Measurements from ENCODE around the gene SLC27A3. TPM values are rescaled to one million over a fixed set of nuclear protein-coding genes. Genes with fewer than 3 reads are reported as not detected.

Gene SLC27A3
- polyA plus RNA-seq, 1 donor from 2014 or later, result 30.6 TPM

DNA sequence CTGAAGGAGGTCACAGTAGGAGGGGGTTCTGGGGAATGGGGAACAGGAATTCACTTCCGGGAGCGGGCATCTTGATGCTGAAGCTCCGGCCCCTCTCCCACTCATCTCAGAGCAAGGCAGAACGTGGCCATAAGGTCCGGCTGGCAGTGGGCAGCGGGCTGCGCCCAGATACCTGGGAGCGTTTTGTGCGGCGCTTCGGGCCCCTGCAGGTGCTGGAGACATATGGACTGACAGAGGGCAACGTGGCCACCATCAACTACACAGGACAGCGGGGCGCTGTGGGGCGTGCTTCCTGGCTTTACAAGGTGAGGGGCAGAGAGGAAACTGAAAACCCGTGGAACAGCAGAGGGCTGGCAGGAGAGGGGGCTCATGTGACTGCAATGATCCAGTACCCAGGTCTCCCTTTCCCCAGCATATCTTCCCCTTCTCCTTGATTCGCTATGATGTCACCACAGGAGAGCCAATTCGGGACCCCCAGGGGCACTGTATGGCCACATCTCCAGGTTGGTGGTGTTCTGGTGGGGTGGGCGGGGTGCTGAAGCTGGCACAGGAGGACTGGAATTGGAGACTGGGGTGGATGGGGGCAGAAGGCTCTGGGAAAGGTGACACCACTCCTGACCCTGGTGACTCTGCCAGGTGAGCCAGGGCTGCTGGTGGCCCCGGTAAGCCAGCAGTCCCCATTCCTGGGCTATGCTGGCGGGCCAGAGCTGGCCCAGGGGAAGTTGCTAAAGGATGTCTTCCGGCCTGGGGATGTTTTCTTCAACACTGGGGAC is 3.0 kb downstream of the SLC27A3 start:
- TF ChIP-seq TAF1 (IDR thresholded peaks at IDR 0.05; ENCODE audit: low read depth) (no peak), RAD21 (conservative IDR thresholded peaks at IDR 0.05) (no peak), SMC3 (conservative IDR thresholded peaks at IDR 0.05; ENCODE audit: poor library complexity) (no peak)
- TF ChIP-seq, protein P1, sequence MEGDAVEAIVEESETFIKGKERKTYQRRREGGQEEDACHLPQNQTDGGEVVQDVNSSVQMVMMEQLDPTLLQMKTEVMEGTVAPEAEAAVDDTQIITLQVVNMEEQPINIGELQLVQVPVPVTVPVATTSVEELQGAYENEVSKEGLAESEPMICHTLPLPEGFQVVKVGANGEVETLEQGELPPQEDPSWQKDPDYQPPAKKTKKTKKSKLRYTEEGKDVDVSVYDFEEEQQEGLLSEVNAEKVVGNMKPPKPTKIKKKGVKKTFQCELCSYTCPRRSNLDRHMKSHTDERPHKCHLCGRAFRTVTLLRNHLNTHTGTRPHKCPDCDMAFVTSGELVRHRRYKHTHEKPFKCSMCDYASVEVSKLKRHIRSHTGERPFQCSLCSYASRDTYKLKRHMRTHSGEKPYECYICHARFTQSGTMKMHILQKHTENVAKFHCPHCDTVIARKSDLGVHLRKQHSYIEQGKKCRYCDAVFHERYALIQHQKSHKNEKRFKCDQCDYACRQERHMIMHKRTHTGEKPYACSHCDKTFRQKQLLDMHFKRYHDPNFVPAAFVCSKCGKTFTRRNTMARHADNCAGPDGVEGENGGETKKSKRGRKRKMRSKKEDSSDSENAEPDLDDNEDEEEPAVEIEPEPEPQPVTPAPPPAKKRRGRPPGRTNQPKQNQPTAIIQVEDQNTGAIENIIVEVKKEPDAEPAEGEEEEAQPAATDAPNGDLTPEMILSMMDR (IDR thresholded peaks at IDR 0.05; ENCODE audit: poor library complexity, severe bottlenecking), result no peak
- no peaks in the 10 kb centered on the region for H3K36me3 ChIP-seq (ENCODE audit: insufficient read depth, low read length)
- H4K20me1 ChIP-seq (ENCODE audit: insufficient read depth), result no peaks in the 10 kb centered on the region
- no peaks in the 10 kb centered on the region for H3K79me2 ChIP-seq (replicated peaks; ENCODE audit: insufficient read depth, low read length)
- H3K9me2 ChIP-seq (ENCODE audit: insufficient read depth, low read length), result no peaks in the 10 kb centered on the region
- no peaks in the 10 kb centered on the region for H3K27me3 ChIP-seq (ENCODE audit: insufficient read depth, low read depth, low read length)
- H2AFZ ChIP-seq (ENCODE audit: low read depth, low read length), result no peak overlapping the region
- H3K4me2 ChIP-seq (ENCODE audit: low read length), result no peak overlapping the region
- H3K4me3 ChIP-seq (ENCODE audit: low read length), result no peak overlapping the region
- H3K27ac ChIP-seq (ENCODE audit: low read length), result no peak overlapping the region
- no peaks in the 10 kb centered on the region for H3K9me3 ChIP-seq (ENCODE audit: low read length)
- no peak overlapping the region for H3K9ac ChIP-seq (ENCODE audit: low read length)
- no peaks in the 10 kb centered on the region for H3F3A ChIP-seq (ENCODE audit: insufficient read depth, low read length, poor library complexity, severe bottlenecking)

DNA sequence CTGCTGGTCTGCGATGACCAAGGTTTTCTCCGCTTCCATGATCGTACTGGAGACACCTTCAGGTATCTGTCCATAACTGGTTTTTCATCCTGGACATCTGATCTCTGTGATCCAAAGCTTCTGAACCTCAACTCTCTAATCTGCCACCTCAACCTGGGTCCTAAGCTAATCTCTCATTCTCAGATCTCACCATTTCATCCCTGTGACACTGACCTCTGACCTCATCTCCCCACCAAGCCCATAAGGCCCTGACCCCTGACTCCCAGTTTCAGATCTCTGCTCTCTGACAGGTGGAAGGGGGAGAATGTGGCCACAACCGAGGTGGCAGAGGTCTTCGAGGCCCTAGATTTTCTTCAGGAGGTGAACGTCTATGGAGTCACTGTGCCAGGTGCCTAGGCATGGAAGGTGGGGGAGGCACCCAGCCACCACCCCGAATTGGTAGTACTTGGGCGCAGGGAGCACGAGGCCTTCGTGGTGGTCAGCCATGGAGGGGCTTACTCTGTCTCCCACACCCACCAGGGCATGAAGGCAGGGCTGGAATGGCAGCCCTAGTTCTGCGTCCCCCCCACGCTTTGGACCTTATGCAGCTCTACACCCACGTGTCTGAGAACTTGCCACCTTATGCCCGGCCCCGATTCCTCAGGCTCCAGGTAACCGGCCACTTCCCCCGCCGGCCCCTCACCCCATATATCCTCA is 3.8 kb downstream of the SLC27A3 start:
- Histone ChIP-seq H3K79me2 (replicated peaks; ENCODE audit: insufficient read depth, low read length) (no peaks in the 10 kb centered on the region), H3F3A (ENCODE audit: insufficient read depth, low read length, poor library complexity, severe bottlenecking) (no peaks in the 10 kb centered on the region), H2AFZ (ENCODE audit: low read depth, low read length) (no peak overlapping the region), H3K27ac (ENCODE audit: low read length) (no peak overlapping the region), H4K20me1 (ENCODE audit: insufficient read depth) (no peaks in the 10 kb centered on the region), H3K36me3 (ENCODE audit: insufficient read depth, low read length) (no peaks in the 10 kb centered on the region), H3K9me3 (ENCODE audit: low read length) (no peaks in the 10 kb centered on the region), H3K4me2 (ENCODE audit: low read length) (no peak overlapping the region), H3K4me3 (ENCODE audit: low read length) (no peak overlapping the region), H3K9me2 (ENCODE audit: insufficient read depth, low read length) (no peaks in the 10 kb centered on the region), H3K27me3 (ENCODE audit: insufficient read depth, low read depth, low read length) (no peaks in the 10 kb centered on the region), H3K9ac (ENCODE audit: low read length) (no peak overlapping the region)
- TF ChIP-seq, protein P1 (IDR thresholded peaks at IDR 0.05; ENCODE audit: poor library complexity, severe bottlenecking), result no peak
- TF ChIP-seq, protein P2, sequence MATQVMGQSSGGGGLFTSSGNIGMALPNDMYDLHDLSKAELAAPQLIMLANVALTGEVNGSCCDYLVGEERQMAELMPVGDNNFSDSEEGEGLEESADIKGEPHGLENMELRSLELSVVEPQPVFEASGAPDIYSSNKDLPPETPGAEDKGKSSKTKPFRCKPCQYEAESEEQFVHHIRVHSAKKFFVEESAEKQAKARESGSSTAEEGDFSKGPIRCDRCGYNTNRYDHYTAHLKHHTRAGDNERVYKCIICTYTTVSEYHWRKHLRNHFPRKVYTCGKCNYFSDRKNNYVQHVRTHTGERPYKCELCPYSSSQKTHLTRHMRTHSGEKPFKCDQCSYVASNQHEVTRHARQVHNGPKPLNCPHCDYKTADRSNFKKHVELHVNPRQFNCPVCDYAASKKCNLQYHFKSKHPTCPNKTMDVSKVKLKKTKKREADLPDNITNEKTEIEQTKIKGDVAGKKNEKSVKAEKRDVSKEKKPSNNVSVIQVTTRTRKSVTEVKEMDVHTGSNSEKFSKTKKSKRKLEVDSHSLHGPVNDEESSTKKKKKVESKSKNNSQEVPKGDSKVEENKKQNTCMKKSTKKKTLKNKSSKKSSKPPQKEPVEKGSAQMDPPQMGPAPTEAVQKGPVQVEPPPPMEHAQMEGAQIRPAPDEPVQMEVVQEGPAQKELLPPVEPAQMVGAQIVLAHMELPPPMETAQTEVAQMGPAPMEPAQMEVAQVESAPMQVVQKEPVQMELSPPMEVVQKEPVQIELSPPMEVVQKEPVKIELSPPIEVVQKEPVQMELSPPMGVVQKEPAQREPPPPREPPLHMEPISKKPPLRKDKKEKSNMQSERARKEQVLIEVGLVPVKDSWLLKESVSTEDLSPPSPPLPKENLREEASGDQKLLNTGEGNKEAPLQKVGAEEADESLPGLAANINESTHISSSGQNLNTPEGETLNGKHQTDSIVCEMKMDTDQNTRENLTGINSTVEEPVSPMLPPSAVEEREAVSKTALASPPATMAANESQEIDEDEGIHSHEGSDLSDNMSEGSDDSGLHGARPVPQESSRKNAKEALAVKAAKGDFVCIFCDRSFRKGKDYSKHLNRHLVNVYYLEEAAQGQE (IDR thresholded peaks at IDR 0.05; ENCODE audit: borderline replicate concordance), result no peak
- TF ChIP-seq POLR2AphosphoS5 (IDR thresholded peaks at IDR 0.05), result no peak
- TF ChIP-seq EP300 (conservative IDR thresholded peaks at IDR 0.05; ENCODE audit: poor library complexity, severe bottlenecking), result no peak
- TF ChIP-seq MXI1 (conservative IDR thresholded peaks at IDR 0.05; ENCODE audit: poor library complexity, severe bottlenecking), result no peak
- no peak for TF ChIP-seq TAF1 (IDR thresholded peaks at IDR 0.05; ENCODE audit: low read depth)
- no peak for TF ChIP-seq SMC3 (conservative IDR thresholded peaks at IDR 0.05; ENCODE audit: poor library complexity)
- no peak for TF ChIP-seq EZH2 (IDR thresholded peaks at IDR 0.05; ENCODE audit: borderline replicate concordance, insufficient read depth, low read length, poor library complexity, severe bottlenecking)
- no peak for TF ChIP-seq RAD21 (conservative IDR thresholded peaks at IDR 0.05)

All from neural cell (in vitro differentiated cells).